NOMO-1 (cell line): Measurements from ENCODE around the gene ARHGEF10L.
A peak's percentile ranks its signal among the peaks of the same experiment; 100 is the strongest.

Source experiments
- DNase-seq, 2 experiments: peaks; one replicate each; lab custom pipeline; 2025; ENCODE audit not compliant: unreplicated experiment in 2 of 2; lab: John Stamatoyannopoulos, UW

ARHGEF10L gene

DNA sequence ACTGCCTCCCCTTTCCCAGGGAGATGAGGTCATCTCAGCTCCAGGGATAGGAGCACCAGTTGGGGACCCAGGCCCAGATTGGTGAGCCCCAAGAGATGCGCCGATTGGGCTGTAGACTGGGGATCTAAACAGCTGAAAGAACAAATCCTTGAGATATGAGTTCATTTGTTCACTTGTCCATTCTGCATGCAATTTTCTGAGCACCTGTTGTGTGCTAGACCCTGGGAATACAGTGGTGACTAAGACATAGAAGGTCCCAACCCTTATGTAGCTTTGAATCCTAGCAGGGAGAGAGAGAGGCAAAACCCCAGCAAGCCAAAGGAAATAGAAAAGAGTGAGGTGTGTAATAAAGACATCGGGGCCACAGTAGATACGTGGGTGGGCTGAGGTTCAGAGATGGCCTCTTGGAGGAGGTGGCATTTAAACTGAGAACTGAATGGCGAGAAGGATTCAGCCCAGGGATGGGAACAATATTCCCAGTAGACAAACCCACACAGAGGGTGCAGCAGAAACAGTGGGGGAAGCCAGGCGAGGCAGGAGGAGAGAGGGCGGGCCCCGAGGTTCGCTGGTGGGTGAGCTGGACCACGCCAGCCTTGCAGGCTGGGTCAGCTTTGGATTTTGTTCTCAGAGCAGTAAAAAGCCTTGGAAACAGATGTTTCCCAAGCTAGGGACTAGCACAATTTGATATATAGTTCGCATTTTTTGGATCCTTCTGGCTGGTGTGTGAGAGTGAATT is 110.0 kb downstream of the ARHGEF10L start:
- DNase-seq, result no peak

DNA sequence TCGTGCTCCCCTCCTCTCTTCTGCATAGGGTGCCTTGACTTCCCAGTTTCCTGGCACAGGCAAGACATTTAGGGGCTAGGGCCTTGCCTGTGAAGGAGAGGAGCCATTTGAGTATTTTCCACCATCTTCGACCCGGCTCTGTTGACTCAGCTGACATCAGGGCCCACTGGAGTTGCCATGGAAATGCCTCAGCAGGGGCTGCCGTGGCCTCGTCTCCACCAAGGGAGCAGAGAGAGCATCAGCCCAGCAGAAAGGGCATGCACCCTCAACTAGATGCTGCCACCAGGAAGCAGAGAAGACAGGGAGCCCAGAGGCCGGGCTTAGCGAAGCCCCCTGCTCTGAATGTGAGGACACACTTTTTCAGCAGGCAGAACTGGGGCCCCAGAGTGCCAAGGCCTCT is 113.8 kb downstream of the ARHGEF10L start:
- no peak for DNase-seq

DNA sequence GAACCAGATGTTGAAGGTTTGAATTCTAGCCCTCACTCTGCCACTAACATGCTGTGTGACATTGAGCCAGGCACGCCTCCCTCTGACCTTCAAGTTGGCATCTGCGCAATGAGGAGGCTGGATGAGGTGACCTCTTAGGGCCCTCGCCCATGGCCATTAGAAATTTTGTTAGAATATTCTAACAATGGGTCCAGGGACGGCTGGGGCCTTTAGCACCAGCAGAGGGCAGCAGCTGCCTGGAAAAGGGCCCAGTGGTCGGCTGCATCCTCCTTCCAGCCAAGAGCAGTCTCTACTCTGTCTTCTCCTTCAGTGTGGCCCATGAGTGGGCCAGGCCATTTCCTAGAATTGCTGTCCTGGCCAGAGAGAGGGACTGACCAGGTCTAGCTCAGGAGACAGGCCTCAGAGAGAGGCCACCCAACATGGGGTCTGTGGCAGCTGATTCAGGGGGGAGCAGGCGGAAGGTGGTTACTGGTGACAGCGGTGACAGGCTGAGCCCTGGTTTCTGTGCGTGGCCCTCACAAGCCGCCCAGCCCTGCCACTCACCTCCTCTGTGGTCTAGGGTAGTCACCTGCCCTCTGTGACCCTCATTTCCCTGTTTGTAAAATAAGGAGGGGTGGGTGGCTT is 114.3 kb downstream of the ARHGEF10L start:
- peak; percentile 10 to 18 for DNase-seq

DNA sequence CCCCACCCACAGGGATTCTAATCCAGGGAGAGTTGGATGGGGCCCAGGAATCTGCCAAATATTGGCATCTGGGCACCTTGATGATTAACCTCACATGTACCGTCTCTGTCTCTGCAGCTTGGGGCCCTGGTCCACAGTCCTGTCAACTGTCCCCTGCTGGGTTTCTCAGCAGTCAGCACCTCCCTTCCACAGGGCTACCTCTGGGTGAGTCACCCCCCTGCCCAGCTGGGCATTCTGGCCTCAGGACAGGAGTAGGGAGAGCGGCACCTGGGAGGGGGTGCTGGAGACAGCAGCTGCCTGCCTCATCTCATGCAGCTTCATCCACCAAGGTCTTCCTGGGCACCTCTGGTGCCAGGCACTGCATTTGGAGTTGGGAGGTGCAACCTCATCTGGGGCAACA is 115.0 kb downstream of the ARHGEF10L start:
- DNase-seq, result no peak

DNA sequence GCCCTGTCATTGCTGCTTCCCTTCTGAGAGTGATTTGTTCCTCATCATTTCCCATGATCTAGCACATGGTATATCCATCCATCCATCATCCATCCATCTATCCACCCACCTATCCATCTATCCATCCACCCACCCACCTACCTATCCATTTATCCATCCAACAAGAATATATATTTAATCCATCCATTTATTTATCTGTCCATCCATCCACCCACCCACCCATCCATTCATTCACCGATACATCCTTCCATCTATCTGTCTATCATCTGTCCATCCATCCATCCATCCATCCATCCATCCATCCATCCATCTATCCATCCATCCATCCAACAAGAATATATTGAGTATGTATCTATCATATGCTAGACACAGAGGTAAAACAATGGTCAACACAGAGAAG is 115.7 kb downstream of the ARHGEF10L start:
- DNase-seq, result no peak

DNA sequence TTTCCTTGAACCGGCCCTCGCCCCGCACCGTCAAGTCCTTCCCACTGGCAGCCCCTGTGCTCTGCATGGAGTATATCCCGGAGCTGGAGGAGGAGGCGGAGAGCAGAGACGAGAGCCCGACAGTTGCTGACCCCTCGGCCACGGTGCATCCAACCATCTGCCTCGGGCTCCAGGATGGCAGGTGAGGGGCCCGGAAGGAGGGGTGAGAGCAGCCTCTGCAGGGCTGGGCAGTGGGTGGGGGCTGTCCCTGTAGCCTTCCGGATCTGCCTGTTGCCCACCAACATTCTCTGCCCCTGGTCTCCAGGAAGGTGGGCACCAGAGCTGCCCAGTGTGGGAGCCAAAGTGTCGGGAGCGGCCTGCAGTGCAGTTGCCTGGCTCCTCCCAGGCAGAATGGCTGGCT is 116.4 kb downstream of the ARHGEF10L start:
- no peak for DNase-seq

DNA sequence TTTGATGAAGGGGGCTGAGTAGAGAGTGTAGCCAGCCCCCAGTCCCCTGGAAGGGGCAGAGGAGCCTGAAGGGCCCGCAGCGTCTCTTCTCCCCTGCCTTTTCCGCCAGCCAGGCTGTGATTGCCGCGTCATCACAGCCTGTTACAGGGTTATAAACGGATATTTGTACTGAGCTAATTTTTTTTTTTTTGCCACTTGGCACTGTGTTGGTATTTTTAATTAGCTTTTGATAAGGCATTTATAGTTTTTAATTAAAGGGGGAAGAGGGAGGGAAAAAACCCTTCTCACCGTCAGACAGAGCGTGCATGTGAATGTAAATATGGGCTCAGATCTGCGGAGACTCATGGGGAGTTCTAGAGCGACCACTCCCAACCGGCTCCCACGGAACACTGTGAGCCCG is 117.9 kb downstream of the ARHGEF10L start:
- DNase-seq, result no peak

DNA sequence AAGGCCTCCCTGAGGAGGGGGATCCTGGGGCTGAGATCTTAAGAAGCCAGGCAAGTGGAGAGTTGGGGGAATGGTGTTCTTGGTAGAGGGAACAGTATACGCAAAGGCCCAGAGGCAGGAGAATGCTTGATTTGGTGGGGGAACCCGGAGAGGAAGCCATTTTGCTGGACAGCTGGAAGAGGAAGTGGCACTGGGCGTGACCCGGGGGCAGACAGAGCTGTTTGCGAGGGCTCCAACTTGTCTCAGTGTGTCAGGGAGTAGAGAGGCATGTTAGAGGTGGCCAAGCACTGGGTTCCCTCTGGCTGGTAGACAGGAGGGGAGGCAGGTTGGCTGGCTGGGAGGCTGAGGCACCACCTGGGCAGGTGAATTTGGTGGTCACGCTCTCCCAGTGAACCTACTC is 119.3 kb downstream of the ARHGEF10L start:
- peak in 1 of 2 experiments; percentile 24 for DNase-seq

DNA sequence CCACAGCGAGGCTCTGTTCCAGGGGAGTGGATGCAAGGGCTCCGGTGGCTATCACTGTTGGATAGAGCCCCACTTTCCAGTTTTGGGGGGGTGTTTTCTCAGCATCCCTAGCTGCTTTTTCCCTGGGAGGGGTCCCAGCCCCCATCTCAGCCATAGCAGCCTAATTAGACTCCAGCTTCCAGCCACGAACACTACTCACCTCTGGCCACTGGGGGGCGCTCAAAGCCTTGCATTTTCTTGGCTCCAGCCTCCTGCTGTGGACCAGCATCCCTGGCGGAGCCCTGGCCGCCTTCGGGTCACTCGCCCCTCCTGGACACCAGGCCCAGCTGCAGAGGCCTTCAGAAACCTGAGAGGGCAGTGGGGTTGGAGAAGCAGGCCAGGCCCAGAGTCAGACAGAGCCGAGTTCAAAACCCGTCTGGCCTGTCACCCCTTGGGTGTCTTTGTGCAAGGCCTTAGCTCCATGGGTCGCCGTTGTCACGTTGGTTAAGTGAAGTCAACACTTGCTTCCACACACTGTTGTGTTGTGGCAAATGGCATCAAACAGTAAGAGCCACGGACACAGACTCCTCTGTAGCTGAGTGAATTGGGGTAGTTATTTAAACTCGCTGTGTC is 122.2 kb downstream of the ARHGEF10L start:
- DNase-seq, result peak in 1 of 2 experiments; percentile 11

DNA sequence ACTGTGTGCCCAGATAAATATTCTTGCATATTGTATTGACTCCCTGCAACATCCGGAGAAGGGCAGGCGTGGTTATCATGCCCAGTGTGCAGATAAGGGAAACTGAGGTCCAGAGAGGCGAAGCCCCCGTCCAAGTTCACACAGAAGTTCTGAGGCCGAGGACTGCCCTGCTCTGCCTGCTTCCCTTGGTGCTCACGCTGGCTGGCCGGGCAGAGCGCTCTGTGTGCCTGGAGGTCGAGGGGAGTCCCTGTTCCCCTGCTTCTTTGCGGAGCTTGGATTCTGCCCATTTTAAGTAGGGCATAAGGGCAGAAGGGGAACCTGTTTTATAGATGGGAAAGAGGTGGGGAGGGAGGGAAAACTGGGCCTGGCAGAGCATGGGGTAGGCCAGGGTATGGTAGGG is 122.8 kb downstream of the ARHGEF10L start:
- no peak for DNase-seq

DNA sequence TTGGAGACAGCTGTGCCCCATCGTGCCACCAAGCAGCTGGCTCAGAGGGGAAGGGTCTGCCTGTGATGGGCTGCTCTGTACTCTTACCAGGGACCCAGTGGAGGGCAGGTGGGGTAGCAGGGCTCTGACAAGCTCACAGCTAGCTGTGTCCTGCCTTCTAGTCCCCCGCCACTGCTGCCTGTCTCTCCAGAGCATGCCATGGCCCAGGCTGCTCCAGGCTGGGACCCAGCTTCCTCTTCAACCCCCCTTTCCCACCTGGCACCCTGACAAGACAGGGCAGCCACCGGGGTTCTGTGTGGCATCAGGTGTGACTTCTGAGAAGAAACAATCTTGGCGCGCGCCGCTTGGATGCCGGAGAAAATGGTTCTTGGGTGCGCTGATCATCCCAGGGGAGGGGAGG is 123.3 kb downstream of the ARHGEF10L start:
- DNase-seq, result no peak

DNA sequence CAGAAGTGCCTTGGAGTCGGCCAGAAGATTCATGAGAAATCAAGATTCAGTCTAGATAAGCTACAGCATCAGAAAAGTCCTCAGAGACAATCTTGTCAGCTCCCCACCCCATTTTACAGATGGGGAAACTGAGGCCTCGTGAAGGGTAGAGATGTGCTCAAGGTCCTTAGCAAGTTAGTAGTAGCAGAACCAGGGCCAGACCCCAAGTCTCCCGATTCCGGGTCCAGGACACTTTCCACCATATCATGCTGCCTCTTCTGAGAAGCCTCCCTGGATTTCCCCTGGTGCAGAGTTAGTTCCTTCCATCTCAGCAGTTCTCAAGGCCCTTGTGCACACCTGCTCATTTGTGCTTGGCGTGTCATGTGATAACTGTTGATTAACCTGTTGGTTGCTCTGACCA is 124.1 kb downstream of the ARHGEF10L start:
- no peak for DNase-seq

DNA sequence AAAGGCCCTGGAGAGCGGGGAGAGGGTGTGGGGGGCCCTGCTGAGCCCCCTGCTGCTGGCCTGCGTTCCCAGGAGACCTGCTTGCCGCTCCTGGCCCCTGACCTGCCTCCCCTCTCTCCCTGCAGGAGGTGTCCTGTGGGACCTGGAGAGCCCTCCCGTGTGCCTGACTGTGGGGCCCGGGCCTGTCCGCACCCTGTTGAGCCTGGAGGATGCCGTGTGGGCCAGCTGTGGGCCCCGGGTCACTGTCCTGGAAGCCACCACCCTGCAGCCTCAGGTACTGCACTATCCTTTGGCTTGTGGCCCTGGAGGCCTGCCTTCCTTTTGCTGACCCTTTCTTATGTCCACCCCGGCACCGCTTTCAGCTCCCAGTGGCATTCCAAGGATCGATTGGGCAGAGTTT is 124.8 kb downstream of the ARHGEF10L start:
- no peak for DNase-seq

DNA sequence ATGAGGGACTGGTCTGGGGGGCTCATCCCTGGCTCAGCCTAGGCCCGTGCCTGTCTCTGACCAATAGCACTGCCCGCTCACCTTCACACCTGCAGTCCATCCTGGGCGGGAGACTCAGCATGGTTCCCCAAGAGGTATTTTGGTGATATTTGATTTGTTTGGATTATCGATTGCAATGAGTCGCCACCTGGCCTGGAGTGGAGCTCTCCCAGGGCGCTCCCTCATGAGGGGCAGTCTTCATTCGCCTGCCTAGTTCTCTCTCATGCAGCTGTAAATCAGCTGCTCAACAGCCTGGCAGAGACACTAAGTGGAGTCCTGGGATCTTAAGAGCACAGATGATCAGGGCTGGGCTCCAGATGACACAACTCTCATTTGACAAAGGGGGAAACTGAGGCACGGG is 125.6 kb downstream of the ARHGEF10L start:
- no peak for DNase-seq

DNA sequence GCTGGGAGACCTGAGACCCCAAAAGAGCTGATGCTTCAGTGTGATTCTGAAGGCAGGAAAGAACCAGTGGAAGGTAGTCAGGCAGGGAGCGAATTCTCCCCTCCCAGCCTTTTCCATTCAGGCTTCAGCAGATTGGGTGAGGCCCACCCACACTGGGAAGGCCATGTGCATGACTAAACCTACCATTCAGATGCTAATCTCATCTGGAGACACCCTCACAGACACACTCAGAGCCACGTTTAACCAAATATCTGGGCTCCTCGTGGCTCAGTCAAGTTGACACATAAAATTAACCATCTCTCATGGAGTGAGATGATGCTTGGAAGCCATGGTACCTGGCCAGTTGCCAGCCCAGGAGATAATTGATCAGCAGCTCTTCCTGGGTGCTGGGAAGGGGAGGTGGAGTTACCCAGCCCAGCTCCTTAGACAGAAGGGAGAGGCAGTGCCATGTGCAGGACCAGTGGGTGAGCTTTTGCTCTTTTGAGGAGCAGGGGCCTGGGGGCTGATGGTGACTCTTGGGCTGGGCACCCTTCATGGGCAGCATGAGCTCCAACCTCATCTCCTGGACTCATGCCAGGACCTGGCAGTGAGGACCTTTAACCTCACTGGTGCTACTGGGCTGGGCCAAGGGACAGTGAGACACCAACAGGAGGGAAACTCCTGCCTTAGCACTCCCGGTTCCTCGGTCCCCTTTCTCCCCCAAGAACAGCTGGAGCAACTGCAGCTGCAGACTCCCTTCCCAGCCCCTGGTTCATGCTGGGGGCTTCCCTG is 126.6 kb downstream of the ARHGEF10L start:
- DNase-seq, result no peak

DNA sequence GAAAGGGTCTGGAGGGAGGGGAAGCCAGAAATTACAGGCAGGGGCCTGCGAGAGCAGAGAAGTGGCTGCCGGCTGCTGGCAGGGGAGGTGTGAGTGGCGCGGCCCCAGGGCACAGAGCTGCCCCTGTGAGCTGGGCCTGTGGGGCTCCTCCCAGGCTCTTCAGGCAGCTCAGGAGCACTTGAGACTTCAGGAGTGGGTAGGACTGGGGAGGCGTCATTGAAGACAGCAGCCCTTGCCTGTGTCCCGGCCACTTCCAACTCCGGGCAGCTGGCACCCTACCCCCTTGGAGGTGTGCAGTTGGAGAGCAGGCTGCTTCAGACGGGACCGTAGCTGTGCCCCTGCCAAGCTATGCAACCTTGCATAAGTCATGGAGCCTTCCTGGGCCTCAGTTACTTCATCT is 128.1 kb downstream of the ARHGEF10L start:
- no peak for DNase-seq

DNA sequence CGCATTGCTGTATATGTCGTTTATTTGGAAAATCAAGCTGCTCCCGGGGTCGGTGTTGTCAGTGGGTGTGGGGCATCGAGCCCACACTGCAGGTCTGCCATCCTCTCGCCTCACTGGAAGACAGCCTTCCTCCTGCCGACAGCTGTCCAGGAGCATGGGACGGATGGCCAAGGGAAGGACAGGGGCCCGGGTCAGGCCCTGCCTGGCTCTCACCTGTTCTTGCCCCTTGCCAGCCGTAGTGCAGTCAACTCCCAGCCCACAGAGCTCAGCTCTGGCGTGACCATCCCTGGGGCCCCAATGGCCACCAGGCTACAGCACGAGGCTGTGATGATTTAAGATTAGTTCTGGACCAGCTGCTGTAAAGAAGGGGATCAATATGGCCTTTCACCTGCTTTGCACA is 128.7 kb downstream of the ARHGEF10L start:
- DNase-seq, result no peak

DNA sequence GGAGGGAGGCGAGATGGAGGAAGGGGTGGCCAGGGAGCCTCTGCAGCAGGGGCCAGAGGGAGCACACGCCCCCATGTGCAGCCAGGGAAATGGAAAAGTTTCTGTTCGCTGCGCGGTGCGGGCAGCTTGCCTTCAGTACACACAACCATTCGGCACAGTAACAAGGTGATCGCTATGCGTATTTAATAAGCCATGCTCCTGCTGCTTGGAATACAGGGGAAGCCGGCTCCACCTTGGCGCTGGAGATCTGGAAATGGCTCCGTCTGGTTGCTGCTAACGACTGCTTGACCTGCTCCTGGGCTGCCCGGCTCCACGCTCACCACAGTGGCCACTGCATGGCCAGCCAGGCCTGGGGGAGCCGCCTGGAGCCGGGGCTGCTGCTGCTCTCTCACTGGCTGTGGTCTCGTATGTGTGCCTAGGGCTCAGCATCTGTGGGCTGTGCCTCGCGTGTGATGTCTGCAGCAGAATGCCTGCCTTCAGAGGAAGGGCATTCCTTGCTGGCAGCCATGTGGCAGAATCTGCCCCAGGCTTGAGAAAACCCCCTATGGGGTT is 129.2 kb downstream of the ARHGEF10L start:
- DNase-seq, result no peak

DNA sequence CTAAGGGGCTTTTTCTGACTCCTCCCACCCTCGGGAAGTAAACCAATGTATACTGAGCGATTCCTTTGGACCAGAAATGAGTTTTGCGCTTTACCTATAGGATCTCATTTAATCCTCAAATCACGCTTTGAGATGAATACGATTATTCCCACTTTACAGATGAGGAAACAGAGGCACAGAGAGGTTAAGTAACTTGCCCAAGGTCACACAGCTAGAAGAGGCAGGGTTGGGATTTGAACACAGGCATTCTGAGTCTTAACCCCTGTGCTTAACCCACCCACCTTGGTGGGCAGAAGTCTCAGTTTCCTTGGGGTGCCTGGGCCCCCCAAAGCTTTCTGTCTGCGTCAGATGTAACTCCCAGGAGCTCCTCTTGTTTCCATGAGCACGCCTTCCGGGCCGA is 129.8 kb downstream of the ARHGEF10L start:
- DNase-seq, result no peak

DNA sequence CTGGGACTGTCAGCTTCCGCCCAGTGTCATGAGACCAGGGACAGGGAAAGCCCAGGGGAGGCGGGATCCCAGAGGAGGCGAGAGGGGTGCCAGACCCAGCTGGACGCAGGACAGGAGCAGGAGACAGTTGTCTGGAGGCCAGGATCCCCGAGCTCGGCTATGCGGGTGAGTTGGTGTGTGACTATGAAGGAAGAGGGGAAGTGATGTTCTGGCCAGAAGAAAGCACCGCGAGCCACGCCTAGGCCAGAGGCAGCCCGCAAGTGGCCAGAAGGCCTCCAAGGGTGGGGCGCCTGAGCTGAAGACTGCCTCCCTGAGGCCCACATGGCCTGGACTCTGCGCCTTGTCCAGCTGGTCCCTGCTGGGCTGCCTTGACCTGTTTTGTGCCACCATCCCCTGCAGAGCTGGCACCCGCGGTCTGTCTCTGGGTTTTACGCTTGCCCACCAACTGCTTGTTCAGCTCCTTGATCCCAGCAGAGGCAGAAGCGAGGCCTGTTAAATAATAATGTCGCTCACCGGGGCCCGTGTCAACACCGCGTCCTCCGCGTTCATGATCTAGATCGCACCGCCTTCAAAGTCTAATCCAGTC is 130.5 kb downstream of the ARHGEF10L start:
- DNase-seq, result no peak
